Colonic mucosa (tissue), 4 donors: ENCODE data around the gene NLRP1. TPM values are rescaled to one million over a fixed set of nuclear protein-coding genes. Genes with fewer than 3 reads are reported as not detected.
A peak's percentile ranks its signal among the peaks of the same experiment; 100 is the strongest.

Experiments used
- DNase-seq: peaks from one replicate; pipeline ENCODE4 v3.0.0-alpha.2; 2020
- H3K27ac ChIP-seq: fragments of 200-600 bp; one replicate; pipeline ENCODE4 v1.8.0; 2021
- H3K27me3 ChIP-seq: fragments of 200-600 bp; one replicate; pipeline ENCODE4 v1.8.0; 2021
- H3K36me3 ChIP-seq: fragments of 200-600 bp; one replicate; pipeline ENCODE4 v1.8.0; 2021
- H3K4me1 ChIP-seq: fragments of 200-600 bp; one replicate; pipeline ENCODE4 v1.8.0; 2021; ENCODE audit warnings: mild to moderate bottlenecking
- H3K4me3 ChIP-seq: fragments of 200-600 bp; one replicate; pipeline ENCODE4 v1.8.0; 2021
- H3K9ac ChIP-seq, 2 donors: one replicate each; pipeline ENCODE4 v1.7.0; 2013; ENCODE audit warnings: control low read depth in 2 of 2, low read depth in 2 of 2, low read length in 2 of 2
- H3K9me3 ChIP-seq: fragments of 200-600 bp; one replicate; pipeline ENCODE4 v1.8.0; 2021
- CTCF ChIP-seq: fragments of 200-600 bp; IDR thresholded peaks from one replicate; pipeline ENCODE4 v1.8.0; 2022; ENCODE audit warnings: antibody characterized with exemption, mild to moderate bottlenecking
- intact Hi-C: fragments of 100-400 bp; cut with DNase I; formaldehyde crosslinking; loops from one replicate; pipeline ENCODE4 v1.14.1; 2022
- total RNA-seq, 2 donors: library from RNA; stranded (reverse); fragmentation: NEBNext Ultra II Directional in 1 of 2; extraction: Animal tissue kit (Norgen Biotek cat#: 25700) in 1 of 2; gene quantifications; one replicate each; pipeline ENCODE4 v1.2.1, GENCODE V29; 2021
- donor health status: healthy.
- donor health status: DM: no; HTN: no; CAD: no.
- donor health status: DM: no; HTN: no; CAD: no.

The NLRP1 gene
- total RNA-seq, 2 donors from 2014 or later = 5.1 to 7.2 TPM

- no peak for DNase-seq
- Histone ChIP-seq H3K36me3 (no peaks in the 10 kb centered on the region), H3K27ac (no peak overlapping the region), H3K9me3 (no peaks in the 10 kb centered on the region), H3K4me3 (no peak overlapping the region), H3K9ac (no peak overlapping the region), H3K4me1 (no peaks in the 10 kb centered on the region), H3K27me3 (peaks cover 16% of the 10 kb centered on the region)
- intact Hi-C loops = no loop called here
- TF ChIP-seq CTCF = no peak
Observed at GRCh38 chr17:5502552-5502951, 81.8 kb downstream of the NLRP1 start.

GRCh38 chr17:5501685-5502084, 82.6 kb downstream of the NLRP1 start:
- H3K27ac ChIP-seq = no peak overlapping the region
- intact Hi-C loops = no loop called here

GRCh38 chr17:5500589-5501391, 83.5 kb downstream of the NLRP1 start:
- Histone ChIP-seq H3K36me3 (no peaks in the 10 kb centered on the region), H3K27ac (no peak overlapping the region), H3K4me1 (no peaks in the 10 kb centered on the region), H3K9me3 (no peaks in the 10 kb centered on the region), H3K4me3 (peak overlapping the region; percentile 33), H3K27me3 (peaks cover 16% of the 10 kb centered on the region), H3K9ac (peak overlapping the region; percentile 34 to 63)
- DNase-seq = peak; percentile 44
- intact Hi-C loops = no loop called here
- no peak for TF ChIP-seq CTCF

More at GRCh38 chr17:5501685-5502084, 82.6 kb downstream of the NLRP1 start:
- no peak overlapping the region for H3K4me3 ChIP-seq
- peaks cover 16% of the 10 kb centered on the region for H3K27me3 ChIP-seq
- no peak for DNase-seq
- no peaks in the 10 kb centered on the region for H3K9me3 ChIP-seq
- no peaks in the 10 kb centered on the region for H3K36me3 ChIP-seq
- no peak overlapping the region for H3K9ac ChIP-seq
- TF ChIP-seq CTCF = no peak
- no peaks in the 10 kb centered on the region for H3K4me1 ChIP-seq

GRCh38 chr17:5500247-5500588, 84.1 kb downstream of the NLRP1 start:
- DNase-seq = no peak
- H3K27ac ChIP-seq = no peak overlapping the region
- no peaks in the 10 kb centered on the region for H3K4me1 ChIP-seq
- H3K27me3 ChIP-seq = peaks cover 16% of the 10 kb centered on the region
- no peak for TF ChIP-seq CTCF
- peak overlapping the region; percentile 33 for H3K4me3 ChIP-seq
- no peaks in the 10 kb centered on the region for H3K36me3 ChIP-seq
- intact Hi-C loops = no loop called here
- no peaks in the 10 kb centered on the region for H3K9me3 ChIP-seq
- peak overlapping the region in 1 of 2 donors; percentile 63 for H3K9ac ChIP-seq

- Histone ChIP-seq H3K27me3 (peaks cover 16% of the 10 kb centered on the region), H3K9me3 (no peaks in the 10 kb centered on the region), H3K9ac (peak overlapping the region in 1 of 2 donors; percentile 50), H3K36me3 (no peaks in the 10 kb centered on the region), H3K4me3 (peak overlapping the region; percentile 33), H3K27ac (no peak overlapping the region), H3K4me1 (no peaks in the 10 kb centered on the region)
- TF ChIP-seq CTCF = no peak
- DNase-seq = no peak
- intact Hi-C loops = no loop called here
Observed at GRCh38 chr17:5499476-5500231, 84.7 kb downstream of the NLRP1 start.
